Lower leg skin (tissue), 4 donors: ENCODE measurements around the gene CIART. TPM values are rescaled to one million over a fixed set of nuclear protein-coding genes. Genes with fewer than 3 reads are reported as not detected.
A peak's percentile ranks its signal among the peaks of the same experiment; 100 is the strongest.

Experiments
- DNase-seq, 2 donors: peaks; one replicate each; pipeline ENCODE4 v3.0.0-alpha.2; 2019; ENCODE audit warnings: low spot score in 2 of 2
- H3K4me3 ChIP-seq: fragments of 200-600 bp; sonication (generic); 2 replicates; pipeline ENCODE4 v1.5.1; 2017; ENCODE audit warnings: mild to moderate bottlenecking, low read depth; ENCODE audit not compliant: poor library complexity, severe bottlenecking
- CTCF ChIP-seq, 3 donors: fragments of 450-650 bp; IDR thresholded peaks; one replicate each; pipeline ENCODE4 v1.5.1; 2016; ENCODE audit warnings: antibody characterized with exemption in 3 of 3, mild to moderate bottlenecking in 3 of 3, moderate library complexity in 2 of 3
- POLR2A ChIP-seq, 2 donors: fragments of 450-650 bp; IDR thresholded peaks; one replicate each; pipeline ENCODE4 v1.6.1; 2016 to 2017; ENCODE audit warnings: antibody characterized with exemption in 2 of 2, mild to moderate bottlenecking in 1 of 2, moderate library complexity in 1 of 2
- WGBS, 2 donors: methylation state at CpG; one replicate each; pipeline ENCODE4 v1.1.5; 2018; 5-methylcytosine and 5-hydroxymethylcytosine counted together
- intact Hi-C: fragments of 100-400 bp; cut with DNase I; formaldehyde crosslinking; loops from one replicate; pipeline ENCODE4 v1.15.0; 2023; ENCODE audit warnings: low total_unique reads
- total RNA-seq, 4 donors: library from RNA; depleted of rRNA; stranded (reverse); fragments of >200 nt; gene quantifications; one replicate each; pipeline ENCODE4 v1.1.0, GENCODE V29; 2016

Gene CIART
- total RNA-seq, 4 donors from 2014 or later = 16.1 to 34.8 (median 23.4) TPM

GRCh38 chr1:150332651-150333290 is 50.4 kb downstream of the CIART start:
- peak in 1 of 2 donors; percentile 42 for DNase-seq
- intact Hi-C loops = no loop called here
- 88% methylated on average over 7 of the region's 7 CpGs for WGBS, 2 donors
- no peak overlapping the region for H3K4me3 ChIP-seq
- TF ChIP-seq CTCF (IDR thresholded peaks at IDR 0.05) (no peak), POLR2A (IDR thresholded peaks at IDR 0.05) (no peak)

Other genes with a start within 250 kb of the CIART start
- gene VPS45, start 214.8 kb upstream of the CIART start, total RNA-seq = 10 to 100 TPM; 27.7 to 30.9 (median 29.3) TPM
- gene PLEKHO1, start 132.6 kb upstream of the CIART start, total RNA-seq = 10 to 100 TPM in 3 of 4 donors, 1 to 10 TPM in 1; 8.7 to 15.4 (median 11.4) TPM
- 10 to 100 TPM; 12.3 to 14.2 (median 13.2) TPM for gene ANP32E, start 46.4 kb upstream of the CIART start, total RNA-seq
- gene CA14, start 24.8 kb upstream of the CIART start, total RNA-seq = 1 to 10 TPM in 1 of 4 donors, under 1 TPM in 3; 0.30 to 1.8 (median 0.51) TPM
- 100 to 1,000 TPM; 113 to 139 (median 126) TPM for gene APH1A, start 13.5 kb upstream of the CIART start, total RNA-seq
- 1 to 10 TPM in 2 of 4 donors, under 1 TPM in 1, not detected in 1; 0.46 to 3.4 (median 3.4) TPM for gene C1orf54, start 9.8 kb upstream of the CIART start, total RNA-seq
- 10 to 100 TPM; 34.1 to 49.7 (median 38.0) TPM for gene MRPS21, start 11.3 kb downstream of the CIART start, total RNA-seq
- 10 to 100 TPM; 28.6 to 45.3 (median 38.1) TPM for gene PRPF3, start 39.0 kb downstream of the CIART start, total RNA-seq
- gene RPRD2, start 81.6 kb downstream of the CIART start, total RNA-seq = 10 to 100 TPM; 18.2 to 23.1 (median 21.1) TPM
- gene TARS2, start 204.9 kb downstream of the CIART start, total RNA-seq = 10 to 100 TPM in 3 of 4 donors, 1 to 10 TPM in 1; 9.7 to 25.1 (median 16.5) TPM
- gene ECM1, start 225.6 kb downstream of the CIART start, total RNA-seq = 100 to 1,000 TPM in 1 of 4 donors, 10 to 100 TPM in 3; 64.1 to 131 (median 86.2) TPM
- 1 to 10 TPM in 1 of 4 donors, not detected in 3; 1.1 TPM for gene FALEC, start 233.2 kb downstream of the CIART start, total RNA-seq